Pancreas (tissue), 10 donors: ENCODE data around the gene C1orf87. TPM values are rescaled to one million over a fixed set of nuclear protein-coding genes. Genes with fewer than 3 reads are reported as not detected.

Experiments
- ATAC-seq, 4 donors: fragments of 200-7000 bp; cut with Tn5 transposase; one replicate each; pipeline versions ENCODE4 v1.8.0 to v1.9.1; 2020; ENCODE audit warnings: mild to moderate bottlenecking in 4 of 4, moderate library complexity in 4 of 4
- DNase-seq, 6 donors: peaks; one replicate each; pipeline ENCODE4 v3.0.0-alpha.2; 2020
- FAIRE-seq: peaks from 2 replicates; lab custom pipeline; 2012; peaks lifted over from hg19 to GRCh38; lab: Jason Lieb, UNC
- H3K27ac ChIP-seq, 4 donors: fragments of 200-600 bp; sonication (generic); 1 replicate in 3 of 4; 2 replicates in 1 of 4; pipeline versions ENCODE4 v1.5.0 to v1.8.0; 2020
- H3K27me3 ChIP-seq, 4 donors: fragments of 200-600 bp; one replicate each; pipeline ENCODE4 v1.8.0; 2021
- H3K36me3 ChIP-seq, 3 donors: fragments of 200-600 bp; sonication (generic) in 1 of 3; one replicate each; pipeline versions ENCODE4 v1.5.0 to v1.8.0; 2020 to 2021
- H3K4me1 ChIP-seq, 3 donors: fragments of 200-600 bp; one replicate each; pipeline ENCODE4 v1.8.0; 2021
- H3K4me3 ChIP-seq, 4 donors: fragments of 200-600 bp; sonication (generic) in 2 of 4; one replicate each; pipeline versions ENCODE4 v1.5.0 to v1.8.0; 2020 to 2021
- H3K9me3 ChIP-seq, 4 donors: fragments of 200-600 bp; one replicate each; pipeline ENCODE4 v1.8.0; 2021
- WGBS, 2 donors: extraction: QIAGEN DNeasy Blood & Tissue Kit; methylation state at CpG; one replicate each; pipeline ENCODE4 v1.1.7; 2013; 5-methylcytosine and 5-hydroxymethylcytosine counted together
- intact Hi-C, 3 donors: fragments of 100-400 bp; cut with DNase I; formaldehyde crosslinking; loops; one replicate each; pipeline versions ENCODE4 v1.11.1 to v1.14.2; 2022
- polyA plus RNA-seq, 2 donors: library from polyadenylated mRNA; stranded (reverse); fragments of 200-250 nt; gene quantifications; one replicate each; pipeline ENCODE4 v1.2.3, GENCODE V29; 2013
- total RNA-seq, 6 donors: library from RNA; stranded (reverse); fragmentation: NEBNext Ultra II Directional in 4 of 6; extraction: Animal tissue kit (Norgen Biotek cat#: 25700) in 4 of 6; gene quantifications; one replicate each; pipeline versions ENCODE4 v1.2.1 to v1.2.4, GENCODE V29; 2021 to 2023
- TF ChIP-seq, protein P1 (sequence below), 4 donors: fragments of 200-600 bp; sonication (generic) in 3 of 4; IDR thresholded peaks; one replicate each; pipeline versions ENCODE4 v1.5.0 to v1.8.0; 2021; ENCODE audit warnings: antibody characterized with exemption in 4 of 4
- donor health status: healthy with polysubstance abuse.
- donor health status: DM: no; HTN: no; CAD: no; lungs with moderate emphysema.
- donor health status: DM: no; HTN: no; CAD: no.
- donor health status: control.
- donor health status: control.
- donor health status: Bipolar disorder and iron deficiency.
- donor health status: DM: yes; HTN: yes; CAD: no.
- donor health status: DM: no; HTN: no; CAD: no.
- donor health status: DM: no; HTN: no; CAD: no.
- donor health status: DM: yes; HTN: yes; CAD: no.

C1orf87 gene
- total and polyA plus RNA-seq, 8 donors: 0.02 TPM; not detected in 7

DNA sequence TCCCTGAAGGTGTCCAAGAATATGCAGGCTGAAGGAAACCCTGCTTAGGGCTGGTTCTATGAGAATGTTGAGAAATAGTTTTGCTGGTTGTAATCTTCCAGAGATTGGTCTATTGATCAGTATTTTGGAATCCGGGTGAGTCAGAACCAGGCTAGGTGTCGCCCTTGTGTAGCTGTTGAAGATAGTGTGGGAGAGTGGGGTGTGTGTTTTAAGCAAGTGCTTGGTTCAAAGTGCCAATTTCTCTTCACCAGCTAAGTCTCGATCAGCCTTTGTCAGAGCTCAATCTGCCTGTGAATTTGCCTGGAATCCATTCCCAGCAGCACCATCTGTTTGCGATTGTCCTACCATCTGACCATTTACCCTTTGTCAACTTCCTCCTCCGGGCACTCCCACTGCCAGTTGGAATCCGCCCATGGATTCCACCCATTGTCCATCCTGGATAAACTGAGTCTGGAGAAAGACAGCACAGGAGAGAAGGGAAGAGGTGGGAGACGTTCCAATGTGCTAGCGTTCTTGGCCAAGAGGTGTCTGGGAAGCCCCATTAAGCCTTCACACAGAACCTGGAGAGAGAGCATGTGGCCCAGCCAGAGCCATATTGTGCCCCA is 87.6 kb downstream of the C1orf87 start:
- Histone ChIP-seq H3K4me3 (no peak overlapping the region), H3K36me3 (no peaks in the 10 kb centered on the region), H3K4me1 (no peaks in the 10 kb centered on the region), H3K27ac (no peak overlapping the region), H3K27me3 (no peaks in the 10 kb centered on the region), H3K9me3 (no peaks in the 10 kb centered on the region)
- no peak for ATAC-seq
- intact Hi-C loops: no loop called here
- WGBS, 2 donors: 73 to 80% methylated on average over 8 of the region's 8 CpGs
- DNase-seq: no peak
- TF ChIP-seq, protein P1, sequence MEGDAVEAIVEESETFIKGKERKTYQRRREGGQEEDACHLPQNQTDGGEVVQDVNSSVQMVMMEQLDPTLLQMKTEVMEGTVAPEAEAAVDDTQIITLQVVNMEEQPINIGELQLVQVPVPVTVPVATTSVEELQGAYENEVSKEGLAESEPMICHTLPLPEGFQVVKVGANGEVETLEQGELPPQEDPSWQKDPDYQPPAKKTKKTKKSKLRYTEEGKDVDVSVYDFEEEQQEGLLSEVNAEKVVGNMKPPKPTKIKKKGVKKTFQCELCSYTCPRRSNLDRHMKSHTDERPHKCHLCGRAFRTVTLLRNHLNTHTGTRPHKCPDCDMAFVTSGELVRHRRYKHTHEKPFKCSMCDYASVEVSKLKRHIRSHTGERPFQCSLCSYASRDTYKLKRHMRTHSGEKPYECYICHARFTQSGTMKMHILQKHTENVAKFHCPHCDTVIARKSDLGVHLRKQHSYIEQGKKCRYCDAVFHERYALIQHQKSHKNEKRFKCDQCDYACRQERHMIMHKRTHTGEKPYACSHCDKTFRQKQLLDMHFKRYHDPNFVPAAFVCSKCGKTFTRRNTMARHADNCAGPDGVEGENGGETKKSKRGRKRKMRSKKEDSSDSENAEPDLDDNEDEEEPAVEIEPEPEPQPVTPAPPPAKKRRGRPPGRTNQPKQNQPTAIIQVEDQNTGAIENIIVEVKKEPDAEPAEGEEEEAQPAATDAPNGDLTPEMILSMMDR (IDR thresholded peaks at IDR 0.05): no peak
- FAIRE-seq: no peak

DNA sequence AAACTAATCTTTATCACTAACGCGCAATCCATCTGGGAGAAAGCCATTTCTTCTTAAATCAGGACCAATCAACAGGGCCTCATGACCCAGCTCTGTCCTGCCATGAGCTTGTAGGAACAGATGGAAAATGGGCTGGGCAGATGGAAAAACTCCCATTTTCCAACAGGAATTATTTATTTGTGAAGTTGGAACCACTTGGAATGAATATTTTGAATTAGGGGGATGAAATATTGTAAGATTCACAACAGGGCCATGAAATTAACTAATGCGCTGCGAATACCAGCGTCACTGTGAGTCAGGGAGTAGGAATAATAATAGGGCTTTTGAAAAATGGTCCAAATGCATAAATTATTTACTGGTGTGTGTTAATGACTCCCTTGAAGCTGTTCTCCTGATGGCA is 93.9 kb downstream of the C1orf87 start:
- H3K4me3 ChIP-seq: no peak overlapping the region
- no peaks in the 10 kb centered on the region for H3K9me3 ChIP-seq
- no peak overlapping the region for H3K27ac ChIP-seq
- ATAC-seq: no peak
- WGBS, 2 donors: 94% methylated on average over 5 of the region's 5 CpGs
- no peak for FAIRE-seq
- H3K36me3 ChIP-seq: no peaks in the 10 kb centered on the region
- DNase-seq: no peak
- TF ChIP-seq, protein P1 (IDR thresholded peaks at IDR 0.05): no peak
- no peaks in the 10 kb centered on the region for H3K4me1 ChIP-seq
- H3K27me3 ChIP-seq: no peaks in the 10 kb centered on the region
- intact Hi-C loops: loop anchor here in 1 of 3 donors (10.0 kb wide), 1 partner anchor 1065 kb away; no protein-coding TSS in a partner anchor

DNA sequence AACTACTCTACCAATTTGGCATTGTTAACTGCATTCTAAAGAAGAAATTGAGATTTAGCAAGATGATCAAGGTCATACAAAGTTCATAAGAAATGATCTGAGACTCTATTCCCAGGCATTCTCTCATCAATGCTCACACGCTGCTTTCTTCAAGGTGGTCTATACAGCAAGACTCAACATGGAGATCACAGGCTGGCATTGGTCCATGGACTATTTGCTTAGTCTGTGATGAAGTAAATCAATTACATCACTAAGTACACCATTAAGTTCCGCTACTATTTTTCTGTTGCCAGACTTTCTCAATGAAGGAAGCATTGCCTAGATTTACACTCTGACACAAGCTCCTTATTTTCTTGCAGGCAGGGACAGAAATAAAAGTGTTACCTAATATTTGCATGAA is 95.1 kb downstream of the C1orf87 start:
- no peak overlapping the region for H3K27ac ChIP-seq
- TF ChIP-seq, protein P1 (IDR thresholded peaks at IDR 0.05): no peak
- no peak overlapping the region for H3K4me3 ChIP-seq
- 50 to 53% methylated on average over 2 of the region's 2 CpGs for WGBS, 2 donors
- ATAC-seq (peak in 2 of 4 donors; percentile 15 to 24), DNase-seq (no peak), FAIRE-seq (no peak)
- H3K4me1 ChIP-seq: no peaks in the 10 kb centered on the region
- H3K36me3 ChIP-seq: no peaks in the 10 kb centered on the region
- H3K27me3 ChIP-seq: no peaks in the 10 kb centered on the region
- intact Hi-C loops: loop anchor here in 1 of 3 donors (10.0 kb wide), 1 partner anchor 1066 kb away; no protein-coding TSS in a partner anchor
- no peaks in the 10 kb centered on the region for H3K9me3 ChIP-seq

DNA sequence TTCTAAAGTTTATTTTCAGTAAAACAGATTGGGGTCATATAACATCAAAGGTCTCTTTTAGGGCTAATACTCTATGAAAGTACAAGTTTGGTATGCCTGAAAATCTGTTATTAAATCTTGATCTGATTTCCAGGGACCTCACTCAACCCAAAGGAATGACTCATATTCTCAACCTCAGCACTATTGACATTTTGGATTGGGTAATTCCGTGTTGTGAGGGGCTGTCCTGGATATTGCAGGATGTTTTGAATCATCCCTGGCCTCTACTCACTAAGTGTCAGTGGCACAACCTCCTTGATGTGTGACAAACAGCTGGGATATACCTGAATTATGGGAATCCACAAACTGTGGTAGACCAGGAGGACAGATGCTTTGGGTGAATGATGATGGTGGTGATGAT is 95.5 kb downstream of the C1orf87 start:
- no peaks in the 10 kb centered on the region for H3K4me1 ChIP-seq
- 62 to 68% methylated on average over 1 of the region's 1 CpG for WGBS, 2 donors
- no peaks in the 10 kb centered on the region for H3K9me3 ChIP-seq
- TF ChIP-seq, protein P1 (IDR thresholded peaks at IDR 0.05): no peak
- no peak overlapping the region for H3K4me3 ChIP-seq
- H3K27me3 ChIP-seq: no peaks in the 10 kb centered on the region
- H3K27ac ChIP-seq: no peak overlapping the region
- FAIRE-seq (no peak), DNase-seq (no peak), ATAC-seq (peak in 1 of 4 donors; percentile 21)
- intact Hi-C loops: loop anchor here in 1 of 3 donors (10.0 kb wide), 1 partner anchor 1067 kb away; no protein-coding TSS in a partner anchor
- H3K36me3 ChIP-seq: no peaks in the 10 kb centered on the region

DNA sequence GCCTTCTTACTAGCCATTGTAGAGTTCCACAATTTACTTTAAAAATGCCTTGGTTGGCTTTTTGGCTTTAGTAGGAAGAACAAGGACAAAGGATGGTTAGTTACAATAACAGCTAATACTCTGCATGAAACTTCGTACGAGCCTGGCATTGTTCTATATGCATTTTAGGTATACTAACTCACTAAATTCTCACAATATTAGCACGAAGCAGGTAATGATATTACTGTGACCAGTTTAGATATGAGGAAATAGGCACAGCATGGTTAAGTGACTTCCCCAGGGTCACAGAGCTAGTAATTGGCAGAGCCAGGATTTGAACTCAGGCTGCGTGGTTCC is 96.5 kb downstream of the C1orf87 start:
- intact Hi-C loops: loop anchor here in 1 of 3 donors (10.0 kb wide), 1 partner anchor 1068 kb away; no protein-coding TSS in a partner anchor
- Histone ChIP-seq H3K4me1 (no peaks in the 10 kb centered on the region), H3K27me3 (no peaks in the 10 kb centered on the region), H3K36me3 (no peaks in the 10 kb centered on the region), H3K4me3 (no peak overlapping the region), H3K27ac (no peak overlapping the region), H3K9me3 (no peaks in the 10 kb centered on the region)
- WGBS, 2 donors: 74% methylated on average over 4 of the region's 4 CpGs
- no peak for ATAC-seq
- TF ChIP-seq, protein P1 (IDR thresholded peaks at IDR 0.05): no peak
- no peak for DNase-seq
- no peak for FAIRE-seq
